Uterus (tissue), 2 donors: Measurements from ENCODE around the gene API5.

Experiments
- CTCF ChIP-seq, 4 experiments: fragments of 200-600 bp in 2 of 4; fragments of 450-650 bp in 2 of 4; sonication (generic) in 2 of 4; IDR thresholded peaks; one replicate each; pipeline ENCODE4 v1.5.1; 2016 to 2019; ENCODE audit warnings: antibody characterized with exemption in 4 of 4, mild to moderate bottlenecking in 2 of 4, moderate library complexity in 1 of 4
- POLR2A ChIP-seq, 2 donors: fragments of 450-650 bp; IDR thresholded peaks; one replicate each; pipeline ENCODE4 v1.6.1; 2016; ENCODE audit warnings: antibody characterized with exemption in 2 of 2, mild to moderate bottlenecking in 1 of 2, moderate library complexity in 1 of 2

DNA sequence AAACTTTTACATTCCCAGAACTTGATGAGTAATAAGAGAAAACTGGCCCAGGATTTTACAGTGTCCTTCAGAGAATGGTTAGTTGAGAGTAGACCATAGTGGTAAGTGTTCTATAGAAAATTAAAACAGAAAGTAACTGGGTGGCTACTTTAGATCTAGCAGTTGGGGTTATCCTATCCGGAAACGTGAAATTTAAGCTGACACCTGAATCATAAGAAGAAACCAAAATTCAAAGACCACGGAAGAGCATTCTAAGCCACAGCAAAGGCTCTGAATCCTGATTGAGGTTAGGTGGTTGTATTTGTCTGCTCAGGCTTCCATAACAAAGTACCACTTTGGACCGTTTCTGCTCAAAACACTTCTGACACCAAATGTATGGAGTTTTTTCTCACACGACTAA lies 80.9 kb downstream of the API5 start:
- TF ChIP-seq CTCF (IDR thresholded peaks at IDR 0.05) = no peak
- TF ChIP-seq POLR2A (IDR thresholded peaks at IDR 0.05) = no peak
